Endothelial cell (in vitro differentiated cells): ENCODE measurements around the gene UBE2E2. TPM values are rescaled to one million over a fixed set of nuclear protein-coding genes. Genes with fewer than 3 reads are reported as not detected.
A peak's percentile ranks its signal among the peaks of the same experiment; 100 is the strongest.
"Not testable (repeated sequence)": the region's sequence is repeated elsewhere in the genome, so short reads cannot be mapped to it uniquely, and the experiment has no call there.

Source experiments
- DNase-seq: peaks from one replicate; pipeline ENCODE4 v3.0.0; 2021; ENCODE audit warnings: low spot score
- H3K27ac Mint-ChIP-seq: one replicate; pipeline ENCODE4 v1.8.0; 2021; ENCODE audit warnings: mixed read lengths, inconsistent platforms; ENCODE audit not compliant: unreplicated experiment
- H3K27me3 Mint-ChIP-seq: one replicate; pipeline ENCODE4 v1.8.0; 2021; ENCODE audit warnings: mild to moderate bottlenecking, moderate library complexity, mixed read lengths, inconsistent platforms; ENCODE audit not compliant: unreplicated experiment
- H3K36me3 Mint-ChIP-seq: one replicate; pipeline ENCODE4 v1.8.0; 2021; ENCODE audit warnings: mild to moderate bottlenecking, low read depth, mixed read lengths, inconsistent platforms; ENCODE audit not compliant: unreplicated experiment
- H3K4me1 Mint-ChIP-seq: one replicate; pipeline ENCODE4 v1.8.0; 2021; ENCODE audit warnings: mild to moderate bottlenecking, mixed read lengths, inconsistent platforms; ENCODE audit not compliant: unreplicated experiment
- H3K4me3 Mint-ChIP-seq: one replicate; pipeline ENCODE4 v1.8.0; 2021; ENCODE audit warnings: mild to moderate bottlenecking, mixed read lengths, inconsistent platforms; ENCODE audit not compliant: unreplicated experiment
- H3K9me3 Mint-ChIP-seq: one replicate; pipeline ENCODE4 v1.8.0; 2021; ENCODE audit warnings: mixed read lengths, inconsistent platforms; ENCODE audit not compliant: unreplicated experiment
- CTCF ChIP-seq: fragments of 200-600 bp; sonication (generic); IDR thresholded peaks from one replicate; pipeline ENCODE4 v1.5.0; 2021; ENCODE audit warnings: antibody characterized with exemption; ENCODE audit not compliant: unreplicated experiment
- total RNA-seq: library from RNA; stranded (reverse); fragmentation: NEBNext Ultra II Directional; extraction: Animal tissue kit (Norgen Biotek cat#: 25700); gene quantifications from one replicate; pipeline ENCODE4 v1.2.1, GENCODE V29; 2021; ENCODE audit not compliant: unreplicated experiment

Gene UBE2E2
- total RNA-seq, 1 donor from 2014 or later, result 46.9 TPM

- Mint-ChIP-seq H3K27me3 (no peaks in the 10 kb centered on the region), H3K4me3 (no peak overlapping the region), H3K36me3 (peaks cover 21% of the 10 kb centered on the region), H3K27ac (no peak overlapping the region), H3K4me1 (peaks cover 6% of the 10 kb centered on the region), H3K9me3 (peaks cover 4% of the 10 kb centered on the region)
- DNase-seq, result no peak
- no peak for TF ChIP-seq CTCF
Observed at GRCh38 chr3:23344886-23345285, 141.8 kb downstream of the UBE2E2 start.

GRCh38 chr3:23349444-23349843 is 146.3 kb downstream of the UBE2E2 start:
- peaks cover 21% of the 10 kb centered on the region for H3K36me3 Mint-ChIP-seq
- peak overlapping the region; percentile 42 for H3K4me3 Mint-ChIP-seq
- H3K27me3 Mint-ChIP-seq, H3K27ac Mint-ChIP-seq, H3K9me3 Mint-ChIP-seq, H3K4me1 Mint-ChIP-seq, DNase-seq: not testable (repeated sequence)

- H3K27ac Mint-ChIP-seq, result no peak overlapping the region
Observed at GRCh38 chr3:23356169-23356568, 153.0 kb downstream of the UBE2E2 start.

GRCh38 chr3:23356923-23357322 is 153.8 kb downstream of the UBE2E2 start:
- DNase-seq, result no peak
- Mint-ChIP-seq H3K9me3 (no peaks in the 10 kb centered on the region), H3K27ac (no peak overlapping the region), H3K27me3 (no peaks in the 10 kb centered on the region), H3K4me3 (no peak overlapping the region), H3K36me3 (no peaks in the 10 kb centered on the region), H3K4me1 (no peaks in the 10 kb centered on the region)
- TF ChIP-seq CTCF, result no peak

More at GRCh38 chr3:23356169-23356568, 153.0 kb downstream of the UBE2E2 start:
- H3K4me1 Mint-ChIP-seq, result no peaks in the 10 kb centered on the region
- H3K4me3 Mint-ChIP-seq, result no peak overlapping the region
- H3K36me3 Mint-ChIP-seq, result no peaks in the 10 kb centered on the region
- no peak for TF ChIP-seq CTCF
- H3K27me3 Mint-ChIP-seq, result peaks cover 4% of the 10 kb centered on the region
- no peaks in the 10 kb centered on the region for H3K9me3 Mint-ChIP-seq
- no peak for DNase-seq

GRCh38 chr3:23359116-23359515 is 156.0 kb downstream of the UBE2E2 start:
- Mint-ChIP-seq H3K4me3 (no peak overlapping the region), H3K36me3 (no peaks in the 10 kb centered on the region), H3K27me3 (no peaks in the 10 kb centered on the region), H3K27ac (no peak overlapping the region), H3K9me3 (no peaks in the 10 kb centered on the region), H3K4me1 (no peaks in the 10 kb centered on the region)
- DNase-seq, result no peak
- TF ChIP-seq CTCF, result no peak

GRCh38 chr3:23365066-23365465 is 161.9 kb downstream of the UBE2E2 start:
- Mint-ChIP-seq H3K9me3 (no peaks in the 10 kb centered on the region), H3K4me3 (no peak overlapping the region), H3K36me3 (no peaks in the 10 kb centered on the region), H3K4me1 (no peaks in the 10 kb centered on the region), H3K27ac (no peak overlapping the region), H3K27me3 (no peaks in the 10 kb centered on the region)
- no peak for DNase-seq
- no peak for TF ChIP-seq CTCF
